Endothelial cell of hepatic sinusoid (primary cell): Measurements from ENCODE around the gene SUSD1.

ENCODE experiments used
- in situ Hi-C: cut with HindIII; loops from 2 replicates; pipeline ENCODE4 v1.10.0; 2017; ENCODE audit warnings: low sequenced_read_pairs

The SUSD1 gene

GRCh38 chr9:111994831-111995458, 180.2 kb downstream of the SUSD1 start:
- in situ Hi-C loops: no loop called here

DNA sequence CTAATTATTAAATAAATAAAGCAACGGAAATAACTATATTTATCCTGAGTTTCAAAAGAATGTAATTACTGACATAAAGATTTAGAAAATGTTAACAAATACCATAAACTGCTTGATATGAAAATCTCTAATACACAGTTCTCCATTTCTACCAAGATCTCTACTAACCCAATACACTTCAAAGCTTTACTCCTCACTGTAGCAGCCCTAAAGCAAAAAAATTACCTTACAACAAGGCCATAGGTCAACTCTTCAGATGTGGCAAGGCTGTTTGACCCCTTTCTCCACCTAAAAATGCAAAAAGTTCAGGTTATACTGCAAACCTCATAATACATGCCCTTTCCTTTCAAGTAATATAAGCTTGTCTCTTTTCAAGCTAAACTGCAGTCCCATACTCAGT, 181.8 kb downstream of the SUSD1 start:
- in situ Hi-C loops: no loop called here

GRCh38 chr9:111992523-111992922, 182.6 kb downstream of the SUSD1 start:
- in situ Hi-C loops: no loop called here

DNA sequence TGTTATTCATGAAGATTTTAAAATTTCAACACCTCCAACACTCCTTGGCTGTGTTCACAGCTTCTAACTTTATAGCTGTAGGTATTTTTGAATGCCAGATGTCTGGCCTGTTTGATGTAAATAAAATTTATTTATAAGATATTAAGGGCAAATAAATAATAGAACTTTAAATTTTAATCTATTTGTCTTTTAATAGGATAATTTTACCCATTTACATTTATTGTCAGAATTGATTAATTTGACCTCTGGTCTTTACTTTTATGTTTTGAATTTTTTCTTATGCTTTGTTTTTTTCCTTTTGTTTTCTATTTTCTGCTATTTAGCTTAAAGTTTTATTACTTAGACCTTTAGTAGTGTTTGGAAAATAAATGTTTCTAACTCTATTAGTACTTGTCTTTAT, 183.9 kb downstream of the SUSD1 start:
- in situ Hi-C loops: no loop called here
